Activated CD8-positive, alpha-beta memory T cell treated with anti-CD3 and anti-CD28 coated beads for 1 hour (primary cell): ENCODE measurements around the gene MVB12B.

Experiments
- DNase-seq, 2 donors: peaks; one replicate each; pipeline ENCODE4 v3.0.0-alpha.2; 2020; ENCODE audit warnings: low read depth in 1 of 2; ENCODE audit errors: extremely low read depth in 1 of 2

MVB12B gene

GRCh38 chr9:126500600-126501382, 174.2 kb downstream of the MVB12B start:
- peak; percentile 40 to 51 for DNase-seq

GRCh38 chr9:126501383-126502331, 175.0 kb downstream of the MVB12B start:
- no peak for DNase-seq

- no peak for DNase-seq
Measured at GRCh38 chr9:126502417-126503332, 176.0 kb downstream of the MVB12B start.

- no peak for DNase-seq
Measured at GRCh38 chr9:126503333-126504085, 176.9 kb downstream of the MVB12B start.

- no peak for DNase-seq
Measured at GRCh38 chr9:126504086-126504976, 177.7 kb downstream of the MVB12B start.

GRCh38 chr9:126504977-126505455, 178.4 kb downstream of the MVB12B start:
- no peak for DNase-seq

GRCh38 chr9:126505697-126506346, 179.2 kb downstream of the MVB12B start:
- no peak for DNase-seq

- DNase-seq, result no peak
Measured at GRCh38 chr9:126506361-126507317, 180.0 kb downstream of the MVB12B start.

GRCh38 chr9:126507318-126508109, 180.9 kb downstream of the MVB12B start:
- no peak for DNase-seq

- DNase-seq, result no peak
Measured at GRCh38 chr9:126508171-126508591, 181.6 kb downstream of the MVB12B start.

GRCh38 chr9:126508928-126509327, 182.3 kb downstream of the MVB12B start:
- DNase-seq, result no peak

- no peak for DNase-seq
Measured at GRCh38 chr9:126509718-126510117, 183.1 kb downstream of the MVB12B start.

- DNase-seq, result no peak
Measured at GRCh38 chr9:126510564-126510963, 183.9 kb downstream of the MVB12B start.

GRCh38 chr9:126511411-126511810, 184.8 kb downstream of the MVB12B start:
- no peak for DNase-seq

- no peak for DNase-seq
Measured at GRCh38 chr9:126513159-126514036, 186.8 kb downstream of the MVB12B start.
